ENCODE measurements around the gene YPEL2. TPM values are rescaled to one million over a fixed set of nuclear protein-coding genes. Genes with fewer than 3 reads are reported as not detected.

The YPEL2 gene
- total and polyA plus RNA-seq, 2 of the 13 experiments (the other 11 are each of a cell fraction or from before 2014, with no cell fraction given): 8.5 to 21.1 TPM

- TF ChIP-seq PRDM10 (CRISPR knock-in tag; IDR thresholded peaks at IDR 0.05; ENCODE audit: low read depth) (peak; percentile 87), SATB2 (CRISPR knock-in tag; IDR thresholded peaks at IDR 0.05) (peak; percentile 68; the same call in 1 of the 2 replicates), MIER2 (CRISPR knock-in tag; IDR thresholded peaks at IDR 0.05) (no peak), NR2C2 (CRISPR knock-in tag; IDR thresholded peaks at IDR 0.05; ENCODE audit: borderline replicate concordance) (no peak), SMARCE1 (IDR thresholded peaks at IDR 0.05; ENCODE audit: borderline replicate concordance) (no peak), ARID2 (CRISPR knock-in tag; IDR thresholded peaks at IDR 0.05; ENCODE audit: borderline replicate concordance) (0 out of 2 replicates have a peak, but pooled peaks have one; percentile 48), ZNF792 (CRISPR knock-in tag; IDR thresholded peaks at IDR 0.05) (peak; percentile 31), NR1H2 (CRISPR knock-in tag; IDR thresholded peaks at IDR 0.05; ENCODE audit: borderline replicate concordance, low read depth) (no peak), SMAD1 (CRISPR knock-in tag; IDR thresholded peaks at IDR 0.05; ENCODE audit: borderline replicate concordance, low read depth) (0 out of 2 replicates have a peak, but pooled peaks have one; percentile 47), NFE2 (CRISPR knock-in tag; IDR thresholded peaks at IDR 0.05) (no peak), RORA (CRISPR knock-in tag; IDR thresholded peaks at IDR 0.05) (peak; percentile 88; the same call in 1 of the 2 replicates), BATF2 (CRISPR knock-in tag; IDR thresholded peaks at IDR 0.05) (no peak), NCOA2 (CRISPR knock-in tag; IDR thresholded peaks at IDR 0.05) (peak; percentile 38; the same call in 1 of the 2 replicates), PATZ1 (CRISPR knock-in tag; IDR thresholded peaks at IDR 0.05) (peak; percentile 72), ETS1 (CRISPR knock-in tag; IDR thresholded peaks at IDR 0.05) (0 out of 2 replicates have a peak, but pooled peaks have one; percentile 55), ZFX (CRISPR knock-in tag; IDR thresholded peaks at IDR 0.05; ENCODE audit: low read depth) (no peak), ZNF557 (CRISPR knock-in tag; IDR thresholded peaks at IDR 0.05) (peak; percentile 92), ZGPAT (CRISPR knock-in tag; IDR thresholded peaks at IDR 0.05) (peak; percentile 55), ZNF335 (CRISPR knock-in tag; IDR thresholded peaks at IDR 0.05) (no peak; the same call in 1 of the 2 replicates)
These were observed 1.2 kb upstream of the YPEL2 start (continued) for GRCh38 chr17:59330053-59330942.
